Upper lobe of left lung (tissue), 4 donors: ENCODE measurements around the gene NUBP1.

Experiments
- CTCF ChIP-seq, 6 experiments: fragments of 450-650 bp in 4 of 6; fragments of 200-600 bp in 2 of 6; sonication (generic) in 2 of 6; IDR thresholded peaks; one replicate each; pipeline ENCODE4 v1.5.1; 2016 to 2019; ENCODE audit warnings: antibody characterized with exemption in 6 of 6
- POLR2AphosphoS5 ChIP-seq, 2 donors: sonication (generic); formaldehyde crosslinking; IDR thresholded peaks; one replicate each; pipeline ENCODE4 v1.5.1; 2017; ENCODE audit warnings: antibody characterized with exemption in 2 of 2

GRCh38 chr16:10767127-10767526 lies 23.5 kb downstream of the NUBP1 start:
- no peak for TF ChIP-seq CTCF (IDR thresholded peaks at IDR 0.05)
- no peak for TF ChIP-seq POLR2AphosphoS5 (IDR thresholded peaks at IDR 0.05)
